Activated effector memory CD4-positive, alpha-beta T cell treated with anti-CD3 and anti-CD28 coated beads, Interleukin-2, amount 50 U/mL, for 16 hours (primary cell): ENCODE results near the gene MCM3.

Experiments used
- DNase-seq: peaks from one replicate; pipeline ENCODE4 v3.0.0-alpha.2; 2020

Gene MCM3

GRCh38 chr6:52300489-52300931 is 16.0 kb upstream of the MCM3 start:
- DNase-seq = no peak

GRCh38 chr6:52299653-52300052 is 15.1 kb upstream of the MCM3 start:
- DNase-seq = no peak

GRCh38 chr6:52297433-52297832 is 12.9 kb upstream of the MCM3 start:
- no peak for DNase-seq

GRCh38 chr6:52293067-52293466 is 8.5 kb upstream of the MCM3 start:
- no peak for DNase-seq

- no peak for DNase-seq
Measured at GRCh38 chr6:52288841-52289240, 4.3 kb upstream of the MCM3 start.

- no peak for DNase-seq
Measured at GRCh38 chr6:52288216-52288615, 3.7 kb upstream of the MCM3 start.

GRCh38 chr6:52286798-52287432 is 2.4 kb upstream of the MCM3 start:
- peak; percentile 84 for DNase-seq

- no peak for DNase-seq
Measured at GRCh38 chr6:52285177-52286068, 881 bp upstream of the MCM3 start.

GRCh38 chr6:52284131-52284459 is 447 bp downstream of the MCM3 start:
- DNase-seq = no peak

GRCh38 chr6:52283111-52283510 is 1.4 kb downstream of the MCM3 start:
- DNase-seq = no peak

- no peak for DNase-seq
Measured at GRCh38 chr6:52276130-52276529, 8.4 kb downstream of the MCM3 start.

- no peak for DNase-seq
Measured at GRCh38 chr6:52271852-52272460, 12.6 kb downstream of the MCM3 start.

GRCh38 chr6:52263709-52264540 is 20.6 kb downstream of the MCM3 start:
- DNase-seq = peak; percentile 90

- DNase-seq = no peak
Measured at GRCh38 chr6:52262620-52263344, 21.8 kb downstream of the MCM3 start.

GRCh38 chr6:52261229-52261628 is 23.3 kb downstream of the MCM3 start:
- no peak for DNase-seq

GRCh38 chr6:52260634-52261033 is 23.9 kb downstream of the MCM3 start:
- DNase-seq = no peak

- no peak for DNase-seq
Measured at GRCh38 chr6:52255434-52255833, 29.1 kb downstream of the MCM3 start.

GRCh38 chr6:52254731-52255378 is 29.7 kb downstream of the MCM3 start:
- DNase-seq = no peak

- DNase-seq = peak; percentile 67
Measured at GRCh38 chr6:52253494-52253893, 31.0 kb downstream of the MCM3 start.

- DNase-seq = no peak
Measured at GRCh38 chr6:52251113-52251512, 33.4 kb downstream of the MCM3 start.

GRCh38 chr6:52249078-52249477 is 35.5 kb downstream of the MCM3 start:
- no peak for DNase-seq

GRCh38 chr6:52245425-52245824 is 39.1 kb downstream of the MCM3 start:
- no peak for DNase-seq
